Osteoblast (primary cell): Measurements from ENCODE around the gene ANGPT4. TPM values are rescaled to one million over a fixed set of nuclear protein-coding genes. Genes with fewer than 3 reads are reported as not detected.

ENCODE experiments used
- DNase-seq: peaks from one replicate; pipeline ENCODE4 v3.0.0; 2011; ENCODE audit warnings: low spot score, mixed read lengths; ENCODE audit not compliant: insufficient read length; ENCODE audit errors: missing footprints
- H2AFZ ChIP-seq: 2 replicates; pipeline ENCODE4 v1.6.0; 2011; ENCODE audit warnings: mild to moderate bottlenecking, low read length
- H3K27ac ChIP-seq: 2 replicates; pipeline ENCODE4 v1.5.1; 2011; ENCODE audit warnings: mild to moderate bottlenecking, low read depth, low read length, moderate library complexity
- H3K27me3 ChIP-seq: 2 replicates; pipeline ENCODE4 v1.6.0; 2012; ENCODE audit warnings: mild to moderate bottlenecking, control low read depth, inconsistent platforms, low read length, moderate library complexity; ENCODE audit not compliant: insufficient read depth
- H3K36me3 ChIP-seq: 2 replicates; pipeline ENCODE4 v1.5.1; 2011; ENCODE audit warnings: mild to moderate bottlenecking, low read length, control low read depth, moderate library complexity; ENCODE audit not compliant: insufficient read depth
- H3K4me1 ChIP-seq: 2 replicates; pipeline ENCODE4 v1.5.1; 2011; ENCODE audit warnings: mild to moderate bottlenecking, low read length, control low read depth, moderate library complexity; ENCODE audit not compliant: insufficient read depth
- H3K4me2 ChIP-seq: 2 replicates; pipeline ENCODE4 v1.6.0; 2011; ENCODE audit warnings: mild to moderate bottlenecking, low read length; ENCODE audit not compliant: insufficient read depth
- H3K4me3 ChIP-seq: fragments of 200-600 bp; sonication (generic); 3 replicates; pipeline ENCODE4 v1.5.1; 2012; ENCODE audit warnings: mild to moderate bottlenecking, low read length, inconsistent platforms; ENCODE audit not compliant: insufficient read depth
- H3K79me2 ChIP-seq: 2 replicates; pipeline ENCODE4 v1.6.0; 2012; ENCODE audit warnings: mild to moderate bottlenecking, low read length, control low read depth, inconsistent platforms; ENCODE audit not compliant: insufficient read depth
- H3K9me3 ChIP-seq: 2 replicates; pipeline ENCODE4 v1.5.1; 2011; ENCODE audit warnings: low read depth, low read length, control low read depth
- H4K20me1 ChIP-seq: 2 replicates; pipeline ENCODE4 v1.6.0; 2012; ENCODE audit warnings: mild to moderate bottlenecking, low read length, control low read depth; ENCODE audit not compliant: insufficient read depth
- CTCF ChIP-seq: IDR thresholded peaks from 2 replicates; pipeline ENCODE4 v1.5.1; 2011; ENCODE audit warnings: mild to moderate bottlenecking, low read depth, low read length, moderate library complexity; ENCODE audit errors: extremely low read depth
- total RNA-seq: library from RNA; depleted of rRNA; stranded (reverse); fragments of >200 nt; gene quantifications from 2 replicates; pipeline ENCODE4 v1.2.3, GENCODE V29; 2012

The ANGPT4 gene
- total RNA-seq, 1 donor = under 0.01 TPM

GRCh38 chr20:911882-912600, 4.1 kb downstream of the ANGPT4 start:
- peak overlapping the region; percentile 81 for H3K4me2 ChIP-seq
- H3K79me2 ChIP-seq = no peaks in the 10 kb centered on the region
- no peak for TF ChIP-seq CTCF
- DNase-seq = peak; percentile 32
- H3K9me3 ChIP-seq = no peaks in the 10 kb centered on the region
- peaks cover 42% of the 10 kb centered on the region for H3K4me1 ChIP-seq
- no peaks in the 10 kb centered on the region for H4K20me1 ChIP-seq
- H2AFZ ChIP-seq = no peak overlapping the region
- no peak overlapping the region for H3K4me3 ChIP-seq
- H3K27me3 ChIP-seq = no peaks in the 10 kb centered on the region
- no peaks in the 10 kb centered on the region for H3K36me3 ChIP-seq
- peak overlapping the region; percentile 91 for H3K27ac ChIP-seq

- H3K27ac ChIP-seq = peak overlapping the region; percentile 91
- TF ChIP-seq CTCF = no peak
These were observed 5.0 kb downstream of the ANGPT4 start for GRCh38 chr20:910870-911770.

GRCh38 chr20:910132-910869, 5.8 kb downstream of the ANGPT4 start:
- peak overlapping the region; percentile 91 for H3K27ac ChIP-seq
- peak overlapping the region; percentile 83 for H2AFZ ChIP-seq
- H3K79me2 ChIP-seq = no peaks in the 10 kb centered on the region
- TF ChIP-seq CTCF = no peak
- no peaks in the 10 kb centered on the region for H3K36me3 ChIP-seq
- no peaks in the 10 kb centered on the region for H3K27me3 ChIP-seq
- H3K4me1 ChIP-seq = peaks cover 44% of the 10 kb centered on the region
- no peaks in the 10 kb centered on the region for H3K9me3 ChIP-seq
- peak overlapping the region; percentile 56 for H3K4me3 ChIP-seq
- DNase-seq = peak; percentile 65
- peak overlapping the region; percentile 81 for H3K4me2 ChIP-seq
- no peaks in the 10 kb centered on the region for H4K20me1 ChIP-seq

More at GRCh38 chr20:910870-911770, 5.0 kb downstream of the ANGPT4 start:
- Histone ChIP-seq H3K9me3 (no peaks in the 10 kb centered on the region), H3K4me3 (peak overlapping the region; percentile 56), H4K20me1 (no peaks in the 10 kb centered on the region), H3K4me2 (peak overlapping the region; percentile 81), H3K79me2 (no peaks in the 10 kb centered on the region), H3K36me3 (no peaks in the 10 kb centered on the region), H3K4me1 (peaks cover 48% of the 10 kb centered on the region), H3K27me3 (no peaks in the 10 kb centered on the region), H2AFZ (peak overlapping the region; percentile 83)
- DNase-seq = peak; percentile 89
